Keratinocyte (primary cell): ENCODE data around the gene WARS2. TPM values are rescaled to one million over a fixed set of nuclear protein-coding genes. Genes with fewer than 3 reads are reported as not detected.

ENCODE experiments used
- DNase-seq: peaks from one replicate; pipeline ENCODE4 v3.0.0-alpha.2; 2011; ENCODE audit warnings: low read depth, missing footprints, low spot score
- FAIRE-seq: peaks from 2 replicates; lab custom pipeline; 2011; peaks lifted over from hg19 to GRCh38; lab: Jason Lieb, UNC
- H2AFZ ChIP-seq: 2 replicates; pipeline ENCODE4 v1.6.0; 2012; ENCODE audit warnings: low read length, control low read depth, inconsistent platforms; ENCODE audit not compliant: control insufficient read depth
- H3K27ac ChIP-seq: 2 replicates; pipeline ENCODE4 v1.5.1; 2011; ENCODE audit warnings: low read length; ENCODE audit not compliant: control insufficient read depth, insufficient read depth
- H3K27me3 ChIP-seq: 3 replicates; pipeline ENCODE4 v1.6.0; 2011; ENCODE audit warnings: low read length; ENCODE audit not compliant: control insufficient read depth, insufficient read depth; ENCODE audit errors: extremely low read depth
- H3K36me3 ChIP-seq, 2 experiments: 2 replicates in 1 of 2; 3 replicates in 1 of 2; pipeline ENCODE4 v1.5.1; 2011; ENCODE audit warnings: low read length in 2 of 2, mild to moderate bottlenecking in 1 of 2; ENCODE audit not compliant: control insufficient read depth in 2 of 2, insufficient read depth in 2 of 2; ENCODE audit errors: extremely low read depth in 1 of 2
- H3K4me1 ChIP-seq: 3 replicates; pipeline ENCODE4 v1.5.1; 2011; ENCODE audit warnings: low read length; ENCODE audit not compliant: control insufficient read depth, insufficient read depth; ENCODE audit errors: extremely low read depth
- H3K4me2 ChIP-seq: 3 replicates; pipeline ENCODE4 v1.6.0; 2011; ENCODE audit warnings: low read depth, low read length; ENCODE audit not compliant: control insufficient read depth, insufficient read depth; ENCODE audit errors: extremely low read depth
- H3K4me3 ChIP-seq, 3 experiments: fragments of 200-600 bp in 1 of 3; sonication (generic) in 1 of 3; 2 replicates in 2 of 3; 3 replicates in 1 of 3; pipeline ENCODE4 v1.5.1; 2011 to 2016; ENCODE audit warnings: low read length in 3 of 3, mild to moderate bottlenecking in 3 of 3, control low read depth in 2 of 3, inconsistent platforms in 1 of 3, low read depth in 1 of 3, mixed read lengths in 1 of 3, mixed run types in 1 of 3, moderate library complexity in 1 of 3; ENCODE audit not compliant: control insufficient read depth in 2 of 3, insufficient read depth in 2 of 3; ENCODE audit errors: extremely low read depth in 1 of 3
- H3K79me2 ChIP-seq: 2 replicates; pipeline ENCODE4 v1.6.0; 2012; ENCODE audit warnings: low read length; ENCODE audit not compliant: control insufficient read depth, insufficient read depth
- H3K9ac ChIP-seq: 3 replicates; pipeline ENCODE4 v1.6.0; 2011; ENCODE audit warnings: low read length; ENCODE audit not compliant: control insufficient read depth, insufficient read depth; ENCODE audit errors: extremely low read depth
- H3K9me1 ChIP-seq: 3 replicates; pipeline ENCODE4 v1.6.0; 2011; ENCODE audit warnings: low read length; ENCODE audit not compliant: control insufficient read depth, insufficient read depth; ENCODE audit errors: extremely low read depth
- H3K9me3 ChIP-seq: 2 replicates; pipeline ENCODE4 v1.5.1; 2012; ENCODE audit warnings: low read depth, low read length; ENCODE audit not compliant: control insufficient read depth
- H4K20me1 ChIP-seq: 3 replicates; pipeline ENCODE4 v1.6.0; 2011; ENCODE audit warnings: low read length; ENCODE audit not compliant: control insufficient read depth, insufficient read depth; ENCODE audit errors: extremely low read depth
- CTCF ChIP-seq, 3 experiments: IDR thresholded peaks in 1 of 3; conservative IDR thresholded peaks in 1 of 3; optimal IDR thresholded peaks in 1 of 3; 2 replicates in 2 of 3; 3 replicates in 1 of 3; pipeline versions ENCODE3 to v1.5.1; 2011; ENCODE audit warnings: low read length in 3 of 3, mild to moderate bottlenecking in 3 of 3, moderate library complexity in 2 of 3, control low read depth in 1 of 3, inconsistent platforms in 1 of 3; ENCODE audit not compliant: insufficient read depth in 2 of 3; ENCODE audit errors: extremely low read depth in 1 of 3
- EZH2 ChIP-seq: IDR thresholded peaks from one replicate; pipeline ENCODE4 v1.6.1; 2012; ENCODE audit warnings: inconsistent platforms, mild to moderate bottlenecking, low read length, moderate library complexity
- dilution Hi-C: fragments of 300-500 bp; cut with MboI; formaldehyde crosslinking; loops from one replicate; pipeline ENCODE4 v1.7.0; 2020; ENCODE audit warnings: low sequenced_read_pairs; ENCODE audit not compliant: extremely low pct_ligation_motif_present
- polyA minus RNA-seq, 3 experiments: library from RNA; depleted of rRNA, polyadenylated mRNA; stranded (reverse); fragments of >200 nt; gene quantifications; 1 replicate in 1 of 3; 2 replicates in 1 of 3; 3 replicates in 1 of 3; pipeline ENCODE4 v1.2.3, GENCODE V29; 2011
- polyA plus RNA-seq, 5 experiments: library from polyadenylated mRNA; depleted of rRNA in 3 of 5; stranded (reverse) in 3 of 5; stranded (forward) in 1 of 5; unstranded in 1 of 5; fragments of >200 nt; gene quantifications; 1 replicate in 1 of 5; 2 replicates in 3 of 5; 3 replicates in 1 of 5; pipeline versions ENCODE4 v1.2.1 to v1.2.3, GENCODE V29; 2011 to 2012; ENCODE audit warnings: missing spikeins in 2 of 5, low read depth in 1 of 5, low replicate concordance in 1 of 5

Gene WARS2
- polyA plus RNA-seq (8.3 to 12.8 TPM (median 10.3 TPM) in 3 replicates), polyA minus RNA-seq (13.8 to 27.9 TPM (median 18.6 TPM) in 3 replicates)
- polyA plus RNA-seq (2011; ENCODE audit: low read depth): 2.5 TPM
- polyA plus RNA-seq (2011; cell fraction: cytosol; rRNA removed): 7.3 and 12.0 TPM in 2 replicates
- 8.2 and 8.6 TPM in 2 replicates for polyA plus RNA-seq (2011; cell fraction: nucleus; rRNA removed)
- 6.5 and 7.2 TPM in 2 replicates for polyA plus RNA-seq (2012; ENCODE audit: low replicate concordance)
- polyA minus RNA-seq (2011; cell fraction: cytosol; rRNA and poly(A)+ RNA removed): 5.4 TPM
- polyA minus RNA-seq (2011; cell fraction: nucleus; rRNA and poly(A)+ RNA removed): 8.2 and 13.0 TPM in 2 replicates

- H3K9me3 ChIP-seq: no peaks in the 10 kb centered on the region
- no peaks in the 10 kb centered on the region for H3K36me3 ChIP-seq
- TF ChIP-seq CTCF (optimal IDR thresholded peaks at IDR 0.05 in 1 of 3, IDR thresholded peaks at IDR 0.05 in 1 of 3, conservative IDR thresholded peaks at IDR 0.05 in 1 of 3; ENCODE audit: extremely low read depth in 1 of 3, insufficient read depth in 2 of 3, low read length in 3 of 3) (peak in 1 of 3 experiments; percentile 16), EZH2 (no peak)
- no peaks in the 10 kb centered on the region for H4K20me1 ChIP-seq
- peak within 1 kb of the TSS; percentile 71 to 88 (median 76) for H3K4me3 ChIP-seq
- DNase-seq (peak; percentile 83), FAIRE-seq (peak; percentile 62)
- H3K27me3 ChIP-seq: no peaks in the 10 kb centered on the region
- H3K27ac ChIP-seq: peak within 1 kb of the TSS; percentile 96
- peaks cover 29% of the 10 kb centered on the region for H3K4me1 ChIP-seq
- H3K9me1 ChIP-seq: no peaks in the 10 kb centered on the region
- dilution Hi-C loops: no loop called here
- peaks cover 14% of the 10 kb centered on the region for H3K79me2 ChIP-seq
- peak within 1 kb of the TSS; percentile 95 for H3K9ac ChIP-seq
- peak within 1 kb of the TSS; percentile 95 for H2AFZ ChIP-seq
- H3K4me2 ChIP-seq: peak within 1 kb of the TSS; percentile 95
Observed at GRCh38 chr1:119140177-119141019, at the start of gene WARS2. Gene WARS2, minus strand, starts transcription at chr1:119140653. Its CDS starts 9 bp downstream, at chr1:119140644.

DNA sequence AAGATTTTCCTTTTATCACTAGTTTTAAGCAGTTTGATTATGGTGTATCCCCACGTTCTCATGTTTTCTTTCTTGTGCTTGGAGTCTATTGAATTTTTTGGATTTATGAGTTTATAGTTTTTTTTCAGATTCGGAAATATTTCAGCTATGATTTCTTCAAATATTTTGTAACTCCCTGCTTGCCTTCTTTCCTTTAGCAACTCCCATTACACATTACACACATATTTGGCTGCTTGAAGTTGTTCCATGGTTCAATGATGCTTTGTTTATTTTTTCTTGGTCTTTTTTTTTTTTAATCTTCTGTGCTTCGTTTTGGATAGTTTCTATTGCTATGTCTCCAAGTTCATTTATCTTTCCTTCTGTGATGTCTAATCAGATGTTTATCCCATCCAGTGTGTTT is 48.5 kb upstream of the WARS2 start:
- Histone ChIP-seq H3K9me1 (no peaks in the 10 kb centered on the region), H3K27me3 (no peaks in the 10 kb centered on the region), H3K27ac (no peak overlapping the region), H3K4me3 (no peak overlapping the region), H3K79me2 (no peaks in the 10 kb centered on the region), H4K20me1 (no peaks in the 10 kb centered on the region), H3K4me1 (no peaks in the 10 kb centered on the region), H3K9ac (no peak overlapping the region), H3K4me2 (no peak overlapping the region), H2AFZ (no peak overlapping the region), H3K36me3 (no peaks in the 10 kb centered on the region), H3K9me3 (no peaks in the 10 kb centered on the region)
- no peak for FAIRE-seq
- DNase-seq: no peak
- no peak for TF ChIP-seq EZH2
- no peak for TF ChIP-seq CTCF (optimal IDR thresholded peaks at IDR 0.05 in 1 of 3, IDR thresholded peaks at IDR 0.05 in 1 of 3, conservative IDR thresholded peaks at IDR 0.05 in 1 of 3; ENCODE audit: extremely low read depth in 1 of 3, insufficient read depth in 2 of 3, low read length in 3 of 3)
- dilution Hi-C loops: no loop called here
